ENCODE measurements around the gene STK10. TPM values are rescaled to one million over a fixed set of nuclear protein-coding genes. Genes with fewer than 3 reads are reported as not detected.

STK10 gene
- total and polyA plus RNA-seq, 2 of the 8 experiments (the other 6 are each of a cell fraction or from before 2014, with no cell fraction given) = 10.5 to 21.4 TPM

- Histone ChIP-seq H4K8ac (ENCODE audit: extremely low read depth, insufficient read depth, low read length) (no peak overlapping the region), H3K4ac (replicated peaks; ENCODE audit: insufficient read length, low read depth, low read length) (no peak overlapping the region), H4K5ac (ENCODE audit: insufficient read length, low read depth, low read length) (no peak overlapping the region), H2AK5ac (ENCODE audit: low read depth, low read length) (no peak overlapping the region), H2BK5ac (ENCODE audit: low read depth, low read length) (no peak overlapping the region), H3K27ac (ENCODE audit: low read depth, low read length) (no peak overlapping the region), H3K79me2 (ENCODE audit: control insufficient read depth in 1 of 2, insufficient read depth in 2 of 2, low read length in 2 of 2) (peaks cover 51 to 74% of the 10 kb centered on the region in 2 experiments), H3K56ac (replicated peaks; ENCODE audit: insufficient read length, low read depth, low read length) (no peak overlapping the region), H3K4me1 (replicated peaks in 1 of 4; ENCODE audit: control insufficient read depth in 3 of 4, insufficient read depth in 4 of 4, low read length in 3 of 4) (peaks cover 8 to 40% (median 24%) of the 10 kb centered on the region in 4 experiments), H2BK120ac (replicated peaks; ENCODE audit: low read depth, low read length) (no peak overlapping the region), H2BK20ac (ENCODE audit: low read length) (no peak overlapping the region), H3K14ac (ENCODE audit: insufficient read length) (no peak overlapping the region), H3K4me2 (ENCODE audit: insufficient read depth in 1 of 2, low read depth in 2 of 2, low read length in 2 of 2) (peak overlapping the region; percentile 75 to 97), H3K18ac (ENCODE audit: extremely low read depth, low read length) (no peak overlapping the region), H3K27me3 (replicated peaks in 1 of 4; ENCODE audit: control insufficient read depth in 3 of 4, extremely low read depth in 1 of 4, insufficient read depth in 3 of 4, low read length in 3 of 4) (no peaks in the 10 kb centered on the region), H3K4me3 (ENCODE audit: extremely low read depth in 1 of 4, insufficient read depth in 2 of 4, low read depth in 3 of 4, low read length in 4 of 4) (peak overlapping the region; percentile 82 to 99 (median 96)), H3K23ac (ENCODE audit: insufficient read length) (no peak overlapping the region), H3K9ac (replicated peaks in 1 of 4; ENCODE audit: extremely low read depth in 1 of 4, low read depth in 3 of 4, low read length in 3 of 4) (peak overlapping the region in 2 of 4 experiments; percentile 91 to 93; a peak in 3 of 7 replicates), H3K79me1 (ENCODE audit: low read depth, low read length) (peaks cover 5% of the 10 kb centered on the region; the same call in 1 of the 2 replicates), H2BK12ac (ENCODE audit: low read depth, low read length) (no peak overlapping the region), H4K91ac (replicated peaks; ENCODE audit: insufficient read length, low read length) (no peak overlapping the region), H2BK15ac (ENCODE audit: low read length) (no peak overlapping the region), H3K9me3 (ENCODE audit: insufficient read depth in 2 of 2, low read depth in 1 of 2, low read length in 1 of 2) (no peaks in the 10 kb centered on the region), H3K23me2 (ENCODE audit: low read depth, low read length) (peaks cover 11% of the 10 kb centered on the region), H3K36me3 (ENCODE audit: control insufficient read depth in 2 of 4, insufficient read depth in 4 of 4, low read length in 3 of 4) (no peaks in the 10 kb centered on the region), H4K20me1 (replicated peaks in 1 of 2; ENCODE audit: control insufficient read depth in 1 of 2, insufficient read depth in 2 of 2, low read length in 2 of 2) (peaks cover 18 to 22% of the 10 kb centered on the region in 2 experiments), H2AFZ (ENCODE audit: low read length) (no peak overlapping the region)
- FAIRE-seq (no peak), DNase-seq (ENCODE audit: low read depth in 1 of 2, low spot score in 2 of 2) (no peak)
- ChIA-PET CTCF (ENCODE audit: partially characterized antibody) (interaction anchor here (1.6 to 4.9 kb wide), 4 partner anchors 19 to 97 kb away, joined by 3 to 33 read pairs (median 18); no protein-coding TSS in a partner anchor), POLR2A (ENCODE audit: partially characterized antibody) (interaction anchor here (1.1 to 6.6 kb wide), 9 partner anchors 14 to 279 kb away, joined by 3 to 66 read pairs (median 6); partner anchors contain the start of gene UBTD2)
- 48% methylated on average over 3 of the region's 3 CpGs; no CpG with 5 or more reads in 1 of the 2 experiments for WGBS, 2 experiments (ENCODE audit: extremely low coverage in 1 of 2, insufficient coverage in 1 of 2, insufficient read length in 1 of 2, insufficient replicate concordance in 2 of 2, low coverage in 1 of 2, low lambda C conversion rate in 2 of 2, missing lambda C conversion rate in 1 of 2)
- no peak for TF ChIP-seq TAF7 (optimal IDR thresholded peaks at IDR 0.05; ENCODE audit: borderline replicate concordance, low read depth, low read length)
- no peak for TF ChIP-seq YY1 (IDR thresholded peaks at IDR 0.05; ENCODE audit: low read depth, low read length)
- no peak for TF ChIP-seq NRF1 (IDR thresholded peaks at IDR 0.05; ENCODE audit: low read depth, low read length)
- TF ChIP-seq POLR2AphosphoS5 (IDR thresholded peaks at IDR 0.05; ENCODE audit: low read depth, low read length) = no peak
- no peak for TF ChIP-seq ASH2L (IDR thresholded peaks at IDR 0.05; ENCODE audit: low read length)
- TF ChIP-seq PHF8 (conservative IDR thresholded peaks at IDR 0.05; ENCODE audit: low read depth, low read length) = no peak
- TF ChIP-seq CHD2 (IDR thresholded peaks at IDR 0.05; ENCODE audit: low read length) = no peak
- TF ChIP-seq SP4 (IDR thresholded peaks at IDR 0.05; ENCODE audit: low read length) = no peak
- TF ChIP-seq ATF2 (IDR thresholded peaks at IDR 0.05; ENCODE audit: low read length) = no peak
- no peak for TF ChIP-seq E2F6 (IDR thresholded peaks at IDR 0.05)
- TF ChIP-seq EZH2 (IDR thresholded peaks at IDR 0.05; ENCODE audit: low read depth, low read length, severe bottlenecking) = no peak
- TF ChIP-seq SAP30 (IDR thresholded peaks at IDR 0.05; ENCODE audit: insufficient read depth, insufficient replicate concordance, low read length) = no peak
Measured at GRCh38 chr5:172004824-172005237, 183.2 kb downstream of the STK10 start.

All from H1 (cell line).